Activated T-cell treated with anti-CD3 and anti-CD28 coated beads, Interleukin-2, amount 50 U/mL, for 48 hours (primary cell): Measurements from ENCODE around the gene SRPK1.

ENCODE experiments used
- DNase-seq, 2 experiments: peaks; one replicate each; pipeline ENCODE4 v3.0.0-alpha.2; 2020

Gene SRPK1

GRCh38 chr6:35810971-35811698, 109.8 kb downstream of the SRPK1 start:
- no peak for DNase-seq

- no peak for DNase-seq
Measured at GRCh38 chr6:35809809-35810208, 111.1 kb downstream of the SRPK1 start.

GRCh38 chr6:35808688-35809087, 112.2 kb downstream of the SRPK1 start:
- DNase-seq, result no peak

GRCh38 chr6:35804996-35805736, 115.7 kb downstream of the SRPK1 start, which contains the start of gene LHFPL5:
TSS of gene LHFPL5 (plus strand) at chr6:35805352. CDS start at chr6:35805671, 319 bp downstream.
- DNase-seq, result peak; percentile 58 to 71

GRCh38 chr6:35801148-35801547, 119.8 kb downstream of the SRPK1 start:
- DNase-seq, result no peak

GRCh38 chr6:35798706-35799105, 122.2 kb downstream of the SRPK1 start:
- DNase-seq, result no peak

GRCh38 chr6:35797837-35798526, 122.9 kb downstream of the SRPK1 start:
- DNase-seq, result no peak

- no peak for DNase-seq
Measured at GRCh38 chr6:35796236-35796635, 124.7 kb downstream of the SRPK1 start.

GRCh38 chr6:35795453-35796071, 125.3 kb downstream of the SRPK1 start:
- no peak for DNase-seq

- no peak for DNase-seq
Measured at GRCh38 chr6:35794536-35795452, 126.1 kb downstream of the SRPK1 start.

- no peak for DNase-seq
Measured at GRCh38 chr6:35790683-35791082, 130.2 kb downstream of the SRPK1 start.

- no peak for DNase-seq
Measured at GRCh38 chr6:35788423-35788982, 132.4 kb downstream of the SRPK1 start.

- DNase-seq, result no peak
Measured at GRCh38 chr6:35787266-35788218, 133.4 kb downstream of the SRPK1 start.

GRCh38 chr6:35786810-35787209, 134.1 kb downstream of the SRPK1 start:
- no peak for DNase-seq

- no peak for DNase-seq
Measured at GRCh38 chr6:35786272-35786671, 134.6 kb downstream of the SRPK1 start.

- DNase-seq, result no peak
Measured at GRCh38 chr6:35784200-35784599, 136.7 kb downstream of the SRPK1 start.
